Right renal pelvis (tissue), 4 donors: ENCODE measurements around the gene NPM1. TPM values are rescaled to one million over a fixed set of nuclear protein-coding genes. Genes with fewer than 3 reads are reported as not detected.
"Not testable (repeated sequence)": the region's sequence is repeated elsewhere in the genome, so short reads cannot be mapped to it uniquely, and the experiment has no call there.

Source experiments
- DNase-seq, 4 donors: peaks; one replicate each; pipeline ENCODE4 v3.0.0-alpha.2; 2013; ENCODE audit warnings: low read depth in 4 of 4, low spot score in 3 of 4, missing footprints in 1 of 4
- polyA plus RNA-seq, 4 donors: library from polyadenylated mRNA; unstranded; fragments of 120-200 nt; gene quantifications; one replicate each; pipeline ENCODE4 v1.2.1, GENCODE V29; 2013; ENCODE audit not compliant: insufficient read length in 4 of 4

The NPM1 gene
- polyA plus RNA-seq, 4 donors: 1,705 to 1,942 (median 1,818) TPM

- not testable (repeated sequence) for DNase-seq
Observed at GRCh38 chr5:171384999-171385398, 2.6 kb upstream of the NPM1 start.

- DNase-seq: no peak
Observed at GRCh38 chr5:171386006-171386671, 1.5 kb upstream of the NPM1 start.

DNA sequence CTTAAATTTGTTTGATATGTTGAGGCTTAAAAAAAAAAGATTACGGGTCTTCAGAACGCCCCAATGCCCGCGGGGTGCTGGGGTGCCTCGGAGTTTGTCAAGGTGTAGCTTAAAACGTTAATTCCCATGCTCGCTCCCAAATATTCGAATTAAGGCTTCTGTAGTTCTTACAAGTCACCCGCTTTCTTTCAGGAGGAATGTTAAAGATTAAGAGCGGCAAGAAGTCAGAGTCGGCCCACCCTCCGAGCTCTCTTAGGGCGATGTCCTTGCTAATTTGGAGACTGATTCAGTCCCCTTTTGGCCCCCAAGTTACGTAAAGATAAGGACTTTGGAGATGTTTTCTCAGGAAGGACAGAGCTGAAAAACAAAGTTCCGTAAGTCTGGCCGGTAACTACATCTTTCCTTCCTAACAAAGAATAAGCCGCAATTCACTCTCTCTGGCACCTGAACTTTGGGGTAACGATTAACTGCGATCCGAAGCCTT, 746 bp upstream of the NPM1 start:
- DNase-seq: peak in 2 of 4 donors; percentile 26 to 51

- peak; percentile 47 to 73 (median 54) for DNase-seq
Observed at GRCh38 chr5:171387970-171388815, 544 bp downstream of the NPM1 start.

DNA sequence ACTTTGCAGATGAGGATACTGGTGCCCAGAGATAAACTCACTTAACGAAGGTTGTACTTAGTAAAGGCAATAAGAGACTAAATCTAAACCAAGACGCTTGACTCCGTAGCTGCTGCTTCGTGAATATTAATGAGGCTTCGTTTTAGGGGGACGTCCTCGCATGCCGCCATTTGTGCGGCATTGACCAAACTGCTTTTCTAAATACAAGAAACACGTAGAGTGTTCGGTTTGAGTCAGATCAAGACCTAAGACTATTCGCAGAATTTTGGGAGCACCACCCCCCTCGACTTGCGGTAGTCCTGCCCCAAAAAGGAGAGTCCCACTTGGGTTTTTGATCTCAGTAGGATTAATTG, 1.1 kb downstream of the NPM1 start:
- DNase-seq: no peak

DNA sequence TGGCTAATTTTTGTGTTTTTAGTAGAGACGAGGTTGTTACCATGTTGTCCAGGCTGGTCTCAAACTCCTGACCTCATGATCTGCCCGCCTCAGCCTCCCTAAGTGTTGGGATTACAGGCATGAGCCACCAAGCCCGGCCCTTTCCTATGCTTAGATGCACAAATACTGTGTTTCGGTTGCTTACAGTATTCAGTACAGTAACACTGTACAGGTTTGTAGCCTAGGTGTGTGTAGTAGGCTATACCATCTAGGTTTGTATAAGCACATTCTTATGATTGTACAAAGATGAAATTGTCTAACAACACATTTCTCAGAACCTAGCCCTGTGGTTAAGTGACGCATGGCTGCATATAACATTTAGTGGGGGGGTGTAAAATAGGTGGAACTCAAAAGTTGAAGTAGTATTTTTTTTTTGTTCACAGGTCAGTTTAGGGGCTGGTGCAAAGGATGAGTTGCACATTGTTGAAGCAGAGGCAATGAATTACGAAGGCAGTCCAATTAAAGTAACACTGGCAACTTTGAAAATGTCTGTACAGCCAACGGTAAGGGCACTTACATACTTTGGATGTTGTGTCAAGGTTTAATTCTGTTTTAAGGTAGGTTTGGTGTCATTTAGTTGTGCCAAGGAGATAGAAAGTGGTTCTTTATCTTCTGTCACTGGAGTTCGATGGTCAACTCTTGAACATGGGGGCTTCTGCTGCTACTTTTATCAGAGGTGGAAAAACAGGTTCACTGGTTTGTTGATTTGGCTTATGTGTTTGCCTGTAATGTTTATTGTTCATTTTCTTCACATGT, 3.4 kb downstream of the NPM1 start:
- no peak for DNase-seq

GRCh38 chr5:171391996-171392577, 4.4 kb downstream of the NPM1 start:
- no peak for DNase-seq

GRCh38 chr5:171392585-171393159, 5.0 kb downstream of the NPM1 start:
- DNase-seq: no peak

GRCh38 chr5:171395042-171395441, 7.4 kb downstream of the NPM1 start:
- DNase-seq: no peak

- not testable (repeated sequence) for DNase-seq
Observed at GRCh38 chr5:171396583-171396982, 8.9 kb downstream of the NPM1 start.

- no peak for DNase-seq
Observed at GRCh38 chr5:171397190-171397589, 9.5 kb downstream of the NPM1 start.

GRCh38 chr5:171397599-171397998, 9.9 kb downstream of the NPM1 start:
- DNase-seq: no peak

GRCh38 chr5:171398660-171399059, 11.0 kb downstream of the NPM1 start:
- not testable (repeated sequence) for DNase-seq

DNA sequence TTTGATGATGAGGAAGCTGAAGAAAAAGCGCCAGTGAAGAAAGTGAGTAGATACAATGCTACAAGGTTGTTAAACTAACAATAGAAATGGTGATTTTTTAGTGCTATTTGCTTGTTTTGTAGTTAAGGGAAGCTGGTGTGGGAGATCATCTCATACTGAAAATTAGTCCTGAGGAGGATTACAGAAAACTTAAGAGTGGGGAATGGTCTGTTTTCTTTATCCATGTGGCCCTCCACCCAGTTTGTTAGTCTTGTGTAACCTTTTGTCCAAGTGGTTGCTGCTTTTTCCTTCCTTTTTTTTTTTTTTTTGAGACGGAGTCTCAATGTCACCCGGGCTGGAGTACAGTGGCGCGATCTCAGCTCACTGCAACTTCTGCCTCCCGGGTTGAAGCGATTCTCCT, 12.5 kb downstream of the NPM1 start:
- DNase-seq: no peak

DNA sequence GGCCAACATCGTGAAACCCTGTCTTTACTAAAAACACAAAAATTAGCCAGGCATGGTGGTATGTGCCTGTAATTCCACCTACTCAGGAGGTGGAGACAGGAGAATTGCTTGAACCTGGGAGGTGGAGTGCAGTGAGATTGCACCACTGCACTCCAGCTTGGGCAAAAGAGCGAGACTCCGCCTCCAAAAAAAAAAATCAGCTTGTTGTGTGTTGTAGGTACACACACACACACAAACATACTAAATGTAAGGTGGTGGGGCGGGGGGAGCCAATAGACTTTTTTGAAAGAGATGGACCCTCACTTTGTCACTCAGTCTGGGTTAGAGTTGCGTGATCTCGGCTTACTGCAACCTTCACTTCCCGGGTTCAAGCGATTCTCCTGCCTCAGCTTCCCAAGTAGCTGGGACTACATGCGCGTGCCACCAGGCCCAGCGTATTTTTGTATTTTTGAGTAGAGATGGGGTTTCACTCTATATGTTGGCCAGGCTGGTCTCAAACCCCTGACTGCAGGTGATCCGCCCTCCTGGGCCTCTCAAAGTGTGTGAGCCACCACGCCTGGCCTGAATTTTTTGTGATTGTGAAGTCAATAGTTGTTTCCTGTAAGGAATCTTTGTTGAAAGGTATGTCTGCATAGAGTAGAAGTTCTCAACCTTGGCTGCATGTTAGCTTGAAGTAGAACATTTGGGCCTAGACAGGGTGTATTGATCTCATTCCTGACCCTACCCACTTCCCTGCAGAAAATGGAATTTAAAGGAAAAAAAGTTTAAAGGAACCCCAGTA, 13.7 kb downstream of the NPM1 start:
- no peak for DNase-seq

DNA sequence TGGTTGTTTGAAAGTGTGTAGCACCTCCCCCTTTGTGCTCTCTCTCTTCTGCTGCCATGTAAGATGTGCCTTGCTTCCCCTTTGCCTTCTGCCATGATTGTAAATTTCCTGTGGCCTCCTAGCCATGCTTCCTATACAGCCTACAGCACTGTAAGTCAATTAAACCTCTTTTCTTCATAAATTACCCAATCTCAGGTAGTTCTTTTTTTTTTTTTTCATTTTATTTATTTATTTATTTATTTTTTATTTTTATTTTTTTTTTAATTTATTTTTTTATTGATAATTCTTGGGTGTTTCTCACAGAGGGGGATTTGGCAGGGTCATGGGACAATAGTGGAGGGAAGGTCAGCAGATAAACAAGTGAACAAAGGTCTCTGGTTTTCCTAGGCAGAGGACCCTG, 15.1 kb downstream of the NPM1 start:
- DNase-seq: not testable (repeated sequence)

- no peak for DNase-seq
Observed at GRCh38 chr5:171405615-171406014, 18.0 kb downstream of the NPM1 start.

GRCh38 chr5:171407234-171407633, 19.6 kb downstream of the NPM1 start:
- no peak for DNase-seq
